NT2/D1 (cell line): ENCODE measurements around the gene SLC4A7.

ENCODE experiments used
- SUZ12 ChIP-seq: IDR thresholded peaks from 2 replicates; pipeline ENCODE4 v1.6.1; 2011; ENCODE audit not compliant: insufficient read length, insufficient read depth; ENCODE audit errors: extremely low read depth
- ZNF274 ChIP-seq: IDR thresholded peaks from 2 replicates; pipeline ENCODE4 v1.6.1; 2011; ENCODE audit warnings: mild to moderate bottlenecking, low read depth, low read length

GRCh38 chr3:27528791-27529190, 44.6 kb upstream of the SLC4A7 start:
- no peak for TF ChIP-seq SUZ12
- TF ChIP-seq ZNF274, result no peak
